ENCODE measurements around the gene PDGFRB. TPM values are rescaled to one million over a fixed set of nuclear protein-coding genes. Genes with fewer than 3 reads are reported as not detected.
A peak's percentile ranks its signal among the peaks of the same experiment; 100 is the strongest.

Gene PDGFRB
- total RNA-seq (151 and 231 TPM in 2 replicates), polyA plus RNA-seq (77.4 and 347 TPM in 2 replicates), polyA minus RNA-seq (ENCODE audit: low replicate concordance) (549 and 2,332 TPM in 2 replicates)
- 109 and 618 TPM in 2 replicates for polyA plus RNA-seq (2012)

- DNase-seq (ENCODE audit: low read depth in 2 of 2): peak; percentile 87 to 94
- no peaks in the 10 kb centered on the region for H3K9me3 ChIP-seq (ENCODE audit: control insufficient read depth, insufficient read depth, low read depth, low read length)
- no peaks in the 10 kb centered on the region for H3K27me3 ChIP-seq (ENCODE audit: control insufficient read depth, insufficient read depth, low read length)
- no peaks in the 10 kb centered on the region for H4K20me1 ChIP-seq (ENCODE audit: control insufficient read depth, extremely low read depth, insufficient read depth, low read length)
- peak within 1 kb of the TSS; percentile 87 for H3K9ac ChIP-seq (ENCODE audit: insufficient read depth, low read length)
- H3K36me3 ChIP-seq (ENCODE audit: control insufficient read depth, insufficient read depth, low read length): peaks cover 6% of the 10 kb centered on the region
- H3K27ac ChIP-seq (ENCODE audit: insufficient read depth, low read length): peak within 1 kb of the TSS; percentile 86
- H3K79me2 ChIP-seq (ENCODE audit: control insufficient read depth, insufficient read depth, low read length): peaks cover 51% of the 10 kb centered on the region
- peaks cover 37% of the 10 kb centered on the region for H3K4me1 ChIP-seq (ENCODE audit: control insufficient read depth, extremely low read depth, insufficient read depth, low read length)
- no peak within 1 kb of the TSS for H2AFZ ChIP-seq (ENCODE audit: low read length)
- no peak for TF ChIP-seq EZH2 (IDR thresholded peaks at IDR 0.05; ENCODE audit: low read length, missing control alignments)
- TF ChIP-seq, protein P1, sequence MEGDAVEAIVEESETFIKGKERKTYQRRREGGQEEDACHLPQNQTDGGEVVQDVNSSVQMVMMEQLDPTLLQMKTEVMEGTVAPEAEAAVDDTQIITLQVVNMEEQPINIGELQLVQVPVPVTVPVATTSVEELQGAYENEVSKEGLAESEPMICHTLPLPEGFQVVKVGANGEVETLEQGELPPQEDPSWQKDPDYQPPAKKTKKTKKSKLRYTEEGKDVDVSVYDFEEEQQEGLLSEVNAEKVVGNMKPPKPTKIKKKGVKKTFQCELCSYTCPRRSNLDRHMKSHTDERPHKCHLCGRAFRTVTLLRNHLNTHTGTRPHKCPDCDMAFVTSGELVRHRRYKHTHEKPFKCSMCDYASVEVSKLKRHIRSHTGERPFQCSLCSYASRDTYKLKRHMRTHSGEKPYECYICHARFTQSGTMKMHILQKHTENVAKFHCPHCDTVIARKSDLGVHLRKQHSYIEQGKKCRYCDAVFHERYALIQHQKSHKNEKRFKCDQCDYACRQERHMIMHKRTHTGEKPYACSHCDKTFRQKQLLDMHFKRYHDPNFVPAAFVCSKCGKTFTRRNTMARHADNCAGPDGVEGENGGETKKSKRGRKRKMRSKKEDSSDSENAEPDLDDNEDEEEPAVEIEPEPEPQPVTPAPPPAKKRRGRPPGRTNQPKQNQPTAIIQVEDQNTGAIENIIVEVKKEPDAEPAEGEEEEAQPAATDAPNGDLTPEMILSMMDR (conservative IDR thresholded peaks at IDR 0.05 in 1 of 2, IDR thresholded peaks at IDR 0.05 in 1 of 2; ENCODE audit: low read depth in 1 of 2, low read length in 2 of 2): peak; percentile 13 to 17
- H3K4me3 ChIP-seq (replicated peaks in 1 of 4; ENCODE audit: control extremely low read depth in 1 of 4, insufficient read depth in 1 of 4, low read depth in 3 of 4, low read length in 4 of 4): peak within 1 kb of the TSS; percentile 75 to 99 (median 82)
- peak within 1 kb of the TSS; percentile 92 for H3K4me2 ChIP-seq (ENCODE audit: extremely low read depth, insufficient read depth, low read length)
Observed at GRCh38 chr5:150155258-150156026, at the start of gene PDGFRB. TSS of gene PDGFRB (minus strand) at chr5:150155845. CDS start at chr5:150137047, 18,798 bp downstream.

DNA sequence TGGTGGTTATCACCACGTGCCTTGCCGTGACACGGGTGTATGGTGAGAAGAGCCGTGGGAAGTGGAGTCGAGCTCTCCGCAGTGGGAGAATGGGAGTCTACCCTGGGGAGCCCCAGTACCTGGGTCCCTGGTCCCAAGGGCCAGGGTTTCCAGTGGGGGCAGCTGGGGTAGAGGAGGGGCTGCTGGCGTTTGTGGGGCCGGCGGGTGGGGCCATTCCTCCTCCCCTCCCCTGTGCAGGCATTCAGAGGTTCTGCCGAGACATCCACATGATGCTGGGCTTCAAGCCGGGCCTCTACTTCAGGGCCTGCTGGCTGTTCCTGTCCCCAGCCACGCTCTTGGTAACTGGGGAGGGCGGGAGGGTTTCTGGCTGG is 48.9 kb upstream of the PDGFRB start:
- H3K27ac ChIP-seq (ENCODE audit: insufficient read depth, low read length): no peak overlapping the region
- H3K4me1 ChIP-seq (ENCODE audit: control insufficient read depth, extremely low read depth, insufficient read depth, low read length): peaks cover 8% of the 10 kb centered on the region
- H2AFZ ChIP-seq (ENCODE audit: low read length): no peak overlapping the region
- H3K4me3 ChIP-seq (replicated peaks in 1 of 4; ENCODE audit: control extremely low read depth in 1 of 4, insufficient read depth in 1 of 4, low read depth in 3 of 4, low read length in 4 of 4): no peak overlapping the region
- no peak overlapping the region for H3K4me2 ChIP-seq (ENCODE audit: extremely low read depth, insufficient read depth, low read length)
- DNase-seq (ENCODE audit: low read depth in 2 of 2): no peak
- TF ChIP-seq EZH2 (IDR thresholded peaks at IDR 0.05; ENCODE audit: low read length, missing control alignments): no peak
- TF ChIP-seq, protein P1 (conservative IDR thresholded peaks at IDR 0.05 in 1 of 2, IDR thresholded peaks at IDR 0.05 in 1 of 2; ENCODE audit: low read depth in 1 of 2, low read length in 2 of 2): no peak
- no peak overlapping the region for H3K9ac ChIP-seq (ENCODE audit: insufficient read depth, low read length)
- peaks cover 2% of the 10 kb centered on the region for H3K27me3 ChIP-seq (ENCODE audit: control insufficient read depth, insufficient read depth, low read length)
- no peaks in the 10 kb centered on the region for H4K20me1 ChIP-seq (ENCODE audit: control insufficient read depth, extremely low read depth, insufficient read depth, low read length)
- no peaks in the 10 kb centered on the region for H3K79me2 ChIP-seq (ENCODE audit: control insufficient read depth, insufficient read depth, low read length)
- H3K36me3 ChIP-seq (ENCODE audit: control insufficient read depth, insufficient read depth, low read length): no peaks in the 10 kb centered on the region
- no peaks in the 10 kb centered on the region for H3K9me3 ChIP-seq (ENCODE audit: control insufficient read depth, insufficient read depth, low read depth, low read length)

GRCh38 chr5:150203832-150204589 is 48.4 kb upstream of the PDGFRB start:
- TF ChIP-seq, protein P1 (conservative IDR thresholded peaks at IDR 0.05 in 1 of 2, IDR thresholded peaks at IDR 0.05 in 1 of 2; ENCODE audit: low read depth in 1 of 2, low read length in 2 of 2): no peak
- no peak for TF ChIP-seq EZH2 (IDR thresholded peaks at IDR 0.05; ENCODE audit: low read length, missing control alignments)
- Histone ChIP-seq H3K27ac (ENCODE audit: insufficient read depth, low read length) (no peak overlapping the region), H3K4me3 (replicated peaks in 1 of 4; ENCODE audit: control extremely low read depth in 1 of 4, insufficient read depth in 1 of 4, low read depth in 3 of 4, low read length in 4 of 4) (no peak overlapping the region), H3K36me3 (ENCODE audit: control insufficient read depth, insufficient read depth, low read length) (no peaks in the 10 kb centered on the region), H2AFZ (ENCODE audit: low read length) (no peak overlapping the region), H3K9ac (ENCODE audit: insufficient read depth, low read length) (no peak overlapping the region), H3K4me1 (ENCODE audit: control insufficient read depth, extremely low read depth, insufficient read depth, low read length) (peaks cover 6% of the 10 kb centered on the region), H3K9me3 (ENCODE audit: control insufficient read depth, insufficient read depth, low read depth, low read length) (no peaks in the 10 kb centered on the region), H3K79me2 (ENCODE audit: control insufficient read depth, insufficient read depth, low read length) (no peaks in the 10 kb centered on the region), H4K20me1 (ENCODE audit: control insufficient read depth, extremely low read depth, insufficient read depth, low read length) (no peaks in the 10 kb centered on the region), H3K4me2 (ENCODE audit: extremely low read depth, insufficient read depth, low read length) (no peak overlapping the region), H3K27me3 (ENCODE audit: control insufficient read depth, insufficient read depth, low read length) (peaks cover 5% of the 10 kb centered on the region)
- DNase-seq (ENCODE audit: low read depth in 2 of 2): no peak

Measured in fibroblast of lung (primary cell).